Liver (tissue), 9 donors: ENCODE results near the gene RAD23A. TPM values are rescaled to one million over a fixed set of nuclear protein-coding genes. Genes with fewer than 3 reads are reported as not detected.
"Not testable (repeated sequence)": the region's sequence is repeated elsewhere in the genome, so short reads cannot be mapped to it uniquely, and the experiment has no call there.

Source experiments
- DNase-seq: peaks from one replicate; pipeline ENCODE4 v3.0.0-alpha.2; 2017; ENCODE audit warnings: low spot score
- H3K27ac ChIP-seq, 2 donors: one replicate each; pipeline ENCODE4 v1.7.0; 2013; ENCODE audit warnings: inconsistent platforms in 2 of 2, low read length in 2 of 2, control low read depth in 1 of 2, low read depth in 1 of 2, mild to moderate bottlenecking in 1 of 2
- H3K27me3 ChIP-seq, 4 donors: one replicate each; pipeline versions ENCODE4 v1.6.1 to v1.7.0; 2013; ENCODE audit warnings: low read length in 3 of 4, inconsistent platforms in 1 of 4, mild to moderate bottlenecking in 1 of 4, moderate library complexity in 1 of 4; ENCODE audit not compliant: control insufficient read depth in 4 of 4, insufficient read depth in 4 of 4
- H3K36me3 ChIP-seq, 4 donors: one replicate each; pipeline versions ENCODE4 v1.6.1 to v1.7.0; 2013; ENCODE audit warnings: low read length in 3 of 4, mild to moderate bottlenecking in 3 of 4, low read depth in 1 of 4, moderate library complexity in 1 of 4; ENCODE audit not compliant: control insufficient read depth in 4 of 4, insufficient read depth in 3 of 4
- H3K4me1 ChIP-seq, 4 donors: one replicate each; pipeline versions ENCODE4 v1.6.1 to v1.7.0; 2013; ENCODE audit warnings: low read length in 3 of 4, mild to moderate bottlenecking in 3 of 4, moderate library complexity in 1 of 4; ENCODE audit not compliant: control insufficient read depth in 4 of 4, insufficient read depth in 4 of 4
- H3K4me3 ChIP-seq, 3 donors: one replicate each; pipeline versions ENCODE4 v1.6.1 to v1.7.0; 2013; ENCODE audit warnings: low read length in 3 of 3, control low read depth in 1 of 3, low read depth in 1 of 3, mild to moderate bottlenecking in 1 of 3
- H3K9ac ChIP-seq, 2 donors: one replicate each; pipeline ENCODE4 v1.7.0; 2013; ENCODE audit warnings: low read length in 2 of 2, mild to moderate bottlenecking in 2 of 2, moderate library complexity in 2 of 2, control low read depth in 1 of 2, low read depth in 1 of 2
- H3K9me3 ChIP-seq, 4 donors: one replicate each; pipeline versions ENCODE4 v1.6.1 to v1.7.0; 2013; ENCODE audit warnings: low read length in 3 of 4; ENCODE audit not compliant: control insufficient read depth in 4 of 4
- EGR1 ChIP-seq, 2 donors: IDR thresholded peaks; 2 replicates each; pipeline ENCODE4 v1.6.1; 2016 to 2018; ENCODE audit warnings: antibody characterized with exemption in 2 of 2, low read depth in 2 of 2
- FOXA1 ChIP-seq: IDR thresholded peaks from 2 replicates; pipeline ENCODE4 v1.6.1; 2016; ENCODE audit warnings: antibody characterized with exemption
- FOXA2 ChIP-seq: IDR thresholded peaks from 2 replicates; pipeline ENCODE4 v1.6.1; 2016; ENCODE audit warnings: antibody characterized with exemption
- GABPA ChIP-seq, 2 donors: IDR thresholded peaks in 1 of 2; conservative IDR thresholded peaks in 1 of 2; 2 replicates each; pipeline ENCODE4 v1.6.1; 2016; ENCODE audit warnings: antibody characterized with exemption in 2 of 2, mild to moderate bottlenecking in 1 of 2, moderate library complexity in 1 of 2
- HNF4A ChIP-seq, 2 donors: conservative IDR thresholded peaks; 2 replicates each; pipeline ENCODE4 v1.6.1; 2016; ENCODE audit warnings: antibody characterized with exemption in 2 of 2, mild to moderate bottlenecking in 2 of 2
- HNF4G ChIP-seq: IDR thresholded peaks from 2 replicates; pipeline ENCODE4 v1.6.1; 2016; ENCODE audit warnings: antibody characterized with exemption
- JUND ChIP-seq, 2 donors: IDR thresholded peaks; 2 replicates each; pipeline ENCODE4 v1.6.1; 2016; ENCODE audit warnings: antibody characterized with exemption in 2 of 2
- NR2F2 ChIP-seq: IDR thresholded peaks from 2 replicates; pipeline ENCODE4 v1.6.1; 2016; ENCODE audit warnings: antibody characterized with exemption
- RAD21 ChIP-seq, 2 donors: IDR thresholded peaks; 2 replicates each; pipeline ENCODE4 v1.6.1; 2016; ENCODE audit warnings: antibody characterized with exemption in 2 of 2, mild to moderate bottlenecking in 2 of 2
- RXRA ChIP-seq, 2 donors: IDR thresholded peaks; 2 replicates each; pipeline ENCODE4 v1.6.1; 2017 to 2018; ENCODE audit warnings: antibody characterized with exemption in 2 of 2, mild to moderate bottlenecking in 1 of 2
- SP1 ChIP-seq: IDR thresholded peaks from 2 replicates; pipeline ENCODE4 v1.6.1; 2018; ENCODE audit warnings: antibody characterized with exemption, mild to moderate bottlenecking
- TAF1 ChIP-seq: conservative IDR thresholded peaks from 2 replicates; pipeline ENCODE4 v1.6.1; 2016; ENCODE audit warnings: antibody characterized with exemption, mild to moderate bottlenecking
- YY1 ChIP-seq: IDR thresholded peaks from 2 replicates; pipeline ENCODE4 v1.6.1; 2016; ENCODE audit warnings: antibody characterized with exemption, mild to moderate bottlenecking
- WGBS: extraction: QIAGEN DNeasy Blood & Tissue Kit; methylation state at CpG from one replicate; pipeline ENCODE4 v1.1.7; 2013; 5-methylcytosine and 5-hydroxymethylcytosine counted together
- polyA plus RNA-seq, 2 donors: library from polyadenylated mRNA; stranded (reverse) in 1 of 2; unstranded in 1 of 2; fragments of 200-250 nt in 1 of 2; fragments of >200 nt in 1 of 2; fragmentation: Nextera tagmentation in 1 of 2; extraction: Ambion mirVana in 1 of 2; gene quantifications; one replicate each; pipeline versions ENCODE4 v1.2.1 to v1.2.3, GENCODE V29; 2013 to 2015
- total RNA-seq, 2 donors: library from RNA; depleted of rRNA; stranded (reverse); fragments of >200 nt; gene quantifications; one replicate each; pipeline ENCODE4 v1.2.3, GENCODE V29; 2014
- TF ChIP-seq, protein P1 (sequence below): IDR thresholded peaks from 2 replicates; pipeline ENCODE4 v1.6.1; 2016; ENCODE audit warnings: antibody characterized with exemption
- TF ChIP-seq, protein P2 (sequence below): IDR thresholded peaks from 2 replicates; pipeline ENCODE4 v1.6.1; 2016; ENCODE audit warnings: antibody characterized with exemption
- TF ChIP-seq, protein P3 (sequence below): IDR thresholded peaks from 2 replicates; pipeline ENCODE4 v1.6.1; 2016; ENCODE audit warnings: antibody characterized with exemption
- TF ChIP-seq, protein P4 (sequence below): fragments of 150-350 bp; IDR thresholded peaks from 2 replicates; pipeline ENCODE4 v1.5.1; 2017; ENCODE audit warnings: improper control_type of control experiment, low read depth, low read length; ENCODE audit not compliant: missing input control
- TF ChIP-seq, protein P5 (sequence below): IDR thresholded peaks from 2 replicates; pipeline ENCODE4 v1.6.1; 2016; ENCODE audit warnings: antibody characterized with exemption, mild to moderate bottlenecking
- donor health status: healthy.
- donor health status: healthy.
- donor health status: healthy.
- donor health status: healthy.
- donor health status: healthy.

RAD23A gene
- total and polyA plus RNA-seq, 4 donors, result 42.9 to 112 (median 66.8) TPM

DNA sequence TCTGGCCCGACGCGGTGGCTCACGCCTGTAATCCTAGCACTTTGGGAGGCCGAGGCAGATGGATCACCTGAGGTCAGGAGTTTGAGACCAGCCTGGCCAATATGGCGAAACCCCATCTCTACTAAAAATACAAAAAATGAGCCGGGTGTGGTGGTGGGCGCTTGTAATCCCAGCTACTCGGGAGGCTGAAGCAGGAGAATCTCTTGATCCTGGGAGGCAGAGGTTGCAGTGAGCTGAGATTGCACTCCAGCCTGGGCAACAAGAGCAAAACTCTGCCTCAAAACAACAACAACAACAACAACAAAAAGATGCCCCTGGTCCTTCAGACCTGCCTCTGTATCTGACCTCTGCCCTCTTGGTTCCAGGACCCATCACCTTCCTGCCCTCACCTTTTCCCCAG lies 9.9 kb downstream of the RAD23A start:
- not testable (repeated sequence) for H3K4me3 ChIP-seq, H3K9ac ChIP-seq, H3K27me3 ChIP-seq, H3K9me3 ChIP-seq, DNase-seq
- peaks cover 5 to 18% (median 14%) of the 10 kb centered on the region in 4 donors for H3K4me1 ChIP-seq
- peaks cover 0 to 22% (median 10%) of the 10 kb centered on the region in 4 donors for H3K36me3 ChIP-seq
- WGBS, result 89% methylated on average over 9 of the region's 9 CpGs
- peak overlapping the region in 1 of 2 donors; percentile 25 for H3K27ac ChIP-seq

DNA sequence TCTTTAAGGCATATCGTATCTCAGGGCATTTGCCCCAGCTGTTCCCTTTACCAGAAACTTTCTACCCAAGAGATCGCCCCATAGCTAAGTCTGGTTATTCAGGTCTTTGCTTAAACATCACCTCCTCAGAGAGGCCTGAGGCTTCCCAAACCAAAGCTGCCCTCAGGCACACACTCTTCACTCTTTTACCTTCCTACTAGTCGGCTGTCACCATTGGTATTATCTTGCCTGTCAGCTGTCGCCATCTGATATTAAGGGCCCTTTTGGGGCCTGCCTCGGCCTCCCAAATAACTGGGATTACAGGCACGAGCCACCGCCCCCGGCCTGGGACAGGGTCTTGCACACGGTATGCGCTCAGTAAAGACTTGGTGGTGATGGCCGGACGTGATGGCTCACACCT lies 10.3 kb downstream of the RAD23A start:
- Histone ChIP-seq H3K4me1 (peaks cover 5 to 18% (median 14%) of the 10 kb centered on the region in 4 donors), H3K27ac (peak overlapping the region in 1 of 2 donors; percentile 25), H3K9me3 (no peaks in the 10 kb centered on the region), H3K27me3 (no peaks in the 10 kb centered on the region), H3K9ac (peak overlapping the region in 1 of 2 donors; percentile 85), H3K36me3 (peaks cover 0 to 20% (median 9%) of the 10 kb centered on the region in 4 donors), H3K4me3 (peak overlapping the region; percentile 10 to 99 (median 51))
- TF ChIP-seq RXRA (IDR thresholded peaks at IDR 0.05) (no peak), NR2F2 (no peak), TAF1 (no peak), FOXA2 (no peak), SP1 (no peak), GABPA (IDR thresholded peaks at IDR 0.05 in 1 of 2, conservative IDR thresholded peaks at IDR 0.05 in 1 of 2) (no peak), YY1 (no peak), FOXA1 (no peak), RAD21 (IDR thresholded peaks at IDR 0.05) (no peak), EGR1 (IDR thresholded peaks at IDR 0.05; ENCODE audit: low read depth in 2 of 2) (no peak), JUND (IDR thresholded peaks at IDR 0.05) (no peak), HNF4A (conservative IDR thresholded peaks at IDR 0.05) (no peak), HNF4G (no peak)
- TF ChIP-seq, protein P1, sequence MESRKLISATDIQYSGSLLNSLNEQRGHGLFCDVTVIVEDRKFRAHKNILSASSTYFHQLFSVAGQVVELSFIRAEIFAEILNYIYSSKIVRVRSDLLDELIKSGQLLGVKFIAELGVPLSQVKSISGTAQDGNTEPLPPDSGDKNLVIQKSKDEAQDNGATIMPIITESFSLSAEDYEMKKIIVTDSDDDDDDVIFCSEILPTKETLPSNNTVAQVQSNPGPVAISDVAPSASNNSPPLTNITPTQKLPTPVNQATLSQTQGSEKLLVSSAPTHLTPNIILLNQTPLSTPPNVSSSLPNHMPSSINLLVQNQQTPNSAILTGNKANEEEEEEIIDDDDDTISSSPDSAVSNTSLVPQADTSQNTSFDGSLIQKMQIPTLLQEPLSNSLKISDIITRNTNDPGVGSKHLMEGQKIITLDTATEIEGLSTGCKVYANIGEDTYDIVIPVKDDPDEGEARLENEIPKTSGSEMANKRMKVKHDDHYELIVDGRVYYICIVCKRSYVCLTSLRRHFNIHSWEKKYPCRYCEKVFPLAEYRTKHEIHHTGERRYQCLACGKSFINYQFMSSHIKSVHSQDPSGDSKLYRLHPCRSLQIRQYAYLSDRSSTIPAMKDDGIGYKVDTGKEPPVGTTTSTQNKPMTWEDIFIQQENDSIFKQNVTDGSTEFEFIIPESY, result no peak
- TF ChIP-seq, protein P2, sequence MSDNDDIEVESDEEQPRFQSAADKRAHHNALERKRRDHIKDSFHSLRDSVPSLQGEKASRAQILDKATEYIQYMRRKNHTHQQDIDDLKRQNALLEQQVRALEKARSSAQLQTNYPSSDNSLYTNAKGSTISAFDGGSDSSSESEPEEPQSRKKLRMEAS, result no peak
- TF ChIP-seq, protein P3, sequence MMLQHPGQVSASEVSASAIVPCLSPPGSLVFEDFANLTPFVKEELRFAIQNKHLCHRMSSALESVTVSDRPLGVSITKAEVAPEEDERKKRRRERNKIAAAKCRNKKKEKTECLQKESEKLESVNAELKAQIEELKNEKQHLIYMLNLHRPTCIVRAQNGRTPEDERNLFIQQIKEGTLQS, result no peak
- TF ChIP-seq, protein P4, sequence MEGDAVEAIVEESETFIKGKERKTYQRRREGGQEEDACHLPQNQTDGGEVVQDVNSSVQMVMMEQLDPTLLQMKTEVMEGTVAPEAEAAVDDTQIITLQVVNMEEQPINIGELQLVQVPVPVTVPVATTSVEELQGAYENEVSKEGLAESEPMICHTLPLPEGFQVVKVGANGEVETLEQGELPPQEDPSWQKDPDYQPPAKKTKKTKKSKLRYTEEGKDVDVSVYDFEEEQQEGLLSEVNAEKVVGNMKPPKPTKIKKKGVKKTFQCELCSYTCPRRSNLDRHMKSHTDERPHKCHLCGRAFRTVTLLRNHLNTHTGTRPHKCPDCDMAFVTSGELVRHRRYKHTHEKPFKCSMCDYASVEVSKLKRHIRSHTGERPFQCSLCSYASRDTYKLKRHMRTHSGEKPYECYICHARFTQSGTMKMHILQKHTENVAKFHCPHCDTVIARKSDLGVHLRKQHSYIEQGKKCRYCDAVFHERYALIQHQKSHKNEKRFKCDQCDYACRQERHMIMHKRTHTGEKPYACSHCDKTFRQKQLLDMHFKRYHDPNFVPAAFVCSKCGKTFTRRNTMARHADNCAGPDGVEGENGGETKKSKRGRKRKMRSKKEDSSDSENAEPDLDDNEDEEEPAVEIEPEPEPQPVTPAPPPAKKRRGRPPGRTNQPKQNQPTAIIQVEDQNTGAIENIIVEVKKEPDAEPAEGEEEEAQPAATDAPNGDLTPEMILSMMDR, result no peak
- TF ChIP-seq, protein P5, sequence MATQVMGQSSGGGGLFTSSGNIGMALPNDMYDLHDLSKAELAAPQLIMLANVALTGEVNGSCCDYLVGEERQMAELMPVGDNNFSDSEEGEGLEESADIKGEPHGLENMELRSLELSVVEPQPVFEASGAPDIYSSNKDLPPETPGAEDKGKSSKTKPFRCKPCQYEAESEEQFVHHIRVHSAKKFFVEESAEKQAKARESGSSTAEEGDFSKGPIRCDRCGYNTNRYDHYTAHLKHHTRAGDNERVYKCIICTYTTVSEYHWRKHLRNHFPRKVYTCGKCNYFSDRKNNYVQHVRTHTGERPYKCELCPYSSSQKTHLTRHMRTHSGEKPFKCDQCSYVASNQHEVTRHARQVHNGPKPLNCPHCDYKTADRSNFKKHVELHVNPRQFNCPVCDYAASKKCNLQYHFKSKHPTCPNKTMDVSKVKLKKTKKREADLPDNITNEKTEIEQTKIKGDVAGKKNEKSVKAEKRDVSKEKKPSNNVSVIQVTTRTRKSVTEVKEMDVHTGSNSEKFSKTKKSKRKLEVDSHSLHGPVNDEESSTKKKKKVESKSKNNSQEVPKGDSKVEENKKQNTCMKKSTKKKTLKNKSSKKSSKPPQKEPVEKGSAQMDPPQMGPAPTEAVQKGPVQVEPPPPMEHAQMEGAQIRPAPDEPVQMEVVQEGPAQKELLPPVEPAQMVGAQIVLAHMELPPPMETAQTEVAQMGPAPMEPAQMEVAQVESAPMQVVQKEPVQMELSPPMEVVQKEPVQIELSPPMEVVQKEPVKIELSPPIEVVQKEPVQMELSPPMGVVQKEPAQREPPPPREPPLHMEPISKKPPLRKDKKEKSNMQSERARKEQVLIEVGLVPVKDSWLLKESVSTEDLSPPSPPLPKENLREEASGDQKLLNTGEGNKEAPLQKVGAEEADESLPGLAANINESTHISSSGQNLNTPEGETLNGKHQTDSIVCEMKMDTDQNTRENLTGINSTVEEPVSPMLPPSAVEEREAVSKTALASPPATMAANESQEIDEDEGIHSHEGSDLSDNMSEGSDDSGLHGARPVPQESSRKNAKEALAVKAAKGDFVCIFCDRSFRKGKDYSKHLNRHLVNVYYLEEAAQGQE, result no peak
- no peak for DNase-seq
- WGBS, result 70% methylated on average over 12 of the region's 12 CpGs
